ENCODE data around the gene GLYR1.

GLYR1 gene

DNA sequence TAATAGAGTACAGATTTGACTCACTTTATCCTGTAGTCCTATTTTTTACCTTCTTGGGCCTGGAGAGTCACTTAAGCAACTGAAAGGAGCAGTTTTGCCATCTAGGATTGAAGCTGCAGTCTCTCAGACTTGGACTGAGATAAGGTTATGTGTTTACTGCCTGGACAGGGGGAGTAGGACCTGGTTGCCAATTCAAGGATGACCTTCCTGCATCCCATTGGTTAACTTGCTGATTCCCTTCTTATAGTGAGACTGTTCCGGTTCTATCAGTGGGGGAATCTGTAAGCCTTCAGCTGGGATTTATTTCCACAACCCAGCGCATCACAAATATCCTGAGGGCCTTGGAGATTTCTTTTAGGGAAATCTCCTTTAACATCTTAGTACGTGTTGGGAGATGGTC is 3.1 kb upstream of the GLYR1 start (continued):
- TF ChIP-seq ZFP41 (tag by site-specific recombination; IDR thresholded peaks at IDR 0.05; ENCODE audit: borderline replicate concordance) = no peak
- TF ChIP-seq ELK4 (IDR thresholded peaks at IDR 0.05; ENCODE audit: borderline replicate concordance, low read depth, low read length) = no peak

DNA sequence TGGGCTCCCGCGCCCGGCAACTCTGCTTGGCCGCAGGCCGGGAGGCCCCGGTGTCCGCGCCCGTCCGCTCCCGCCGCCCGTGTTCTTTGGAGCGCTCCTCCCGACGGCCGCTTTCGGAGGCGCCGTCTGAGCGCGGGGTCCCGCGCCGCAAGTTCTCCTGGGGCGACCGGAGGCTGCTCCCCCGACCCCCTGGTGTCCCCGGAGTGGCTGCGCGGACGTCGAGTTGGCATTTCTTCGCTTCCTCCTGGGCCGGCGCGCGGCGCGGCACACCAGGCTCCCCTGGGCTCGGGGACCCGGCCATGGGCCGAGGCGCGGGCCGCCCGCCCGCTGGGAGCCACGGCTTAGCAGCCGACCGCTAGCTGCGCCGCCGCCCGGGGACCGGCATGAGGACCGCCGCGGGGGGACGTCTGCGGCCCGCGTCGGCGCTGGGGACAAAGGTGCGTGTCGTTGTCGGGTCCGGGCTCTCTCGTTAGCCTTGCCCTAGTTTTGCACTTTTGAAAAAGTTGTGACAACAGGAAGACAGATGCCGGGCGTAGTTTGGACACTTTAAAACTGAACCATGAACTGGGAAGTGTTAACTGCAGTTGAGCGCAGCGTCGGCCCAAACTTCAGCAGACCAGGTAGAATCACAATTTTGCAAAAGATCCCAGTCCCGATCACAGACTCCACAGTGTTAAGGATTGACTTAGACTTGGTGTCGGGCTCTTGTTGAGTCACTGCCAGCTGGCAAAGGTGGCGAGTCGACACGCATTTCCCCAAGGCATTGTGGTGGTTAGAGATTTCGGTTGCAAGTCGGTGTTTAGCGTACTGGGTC is 893 bp upstream of the GLYR1 start:
- H3K27ac ChIP-seq (ENCODE audit: extremely low read depth, low read depth, low read length) = peak overlapping the region; percentile 78
- POLR2A ChIA-PET = interaction anchor here (0.9 to 2.8 kb wide), 8 partner anchors 14 to 114 kb away, joined by 3 to 8 read pairs (median 4); partner anchors contain the start of genes ANKS3, DNAAF8, ROGDI and SEC14L5
- CTCF ChIA-PET = interaction anchor here (1.0 kb wide), 1 partner anchor 108 kb away, joined by 3 read pairs; no protein-coding TSS in a partner anchor
- TF ChIP-seq, protein P1, sequence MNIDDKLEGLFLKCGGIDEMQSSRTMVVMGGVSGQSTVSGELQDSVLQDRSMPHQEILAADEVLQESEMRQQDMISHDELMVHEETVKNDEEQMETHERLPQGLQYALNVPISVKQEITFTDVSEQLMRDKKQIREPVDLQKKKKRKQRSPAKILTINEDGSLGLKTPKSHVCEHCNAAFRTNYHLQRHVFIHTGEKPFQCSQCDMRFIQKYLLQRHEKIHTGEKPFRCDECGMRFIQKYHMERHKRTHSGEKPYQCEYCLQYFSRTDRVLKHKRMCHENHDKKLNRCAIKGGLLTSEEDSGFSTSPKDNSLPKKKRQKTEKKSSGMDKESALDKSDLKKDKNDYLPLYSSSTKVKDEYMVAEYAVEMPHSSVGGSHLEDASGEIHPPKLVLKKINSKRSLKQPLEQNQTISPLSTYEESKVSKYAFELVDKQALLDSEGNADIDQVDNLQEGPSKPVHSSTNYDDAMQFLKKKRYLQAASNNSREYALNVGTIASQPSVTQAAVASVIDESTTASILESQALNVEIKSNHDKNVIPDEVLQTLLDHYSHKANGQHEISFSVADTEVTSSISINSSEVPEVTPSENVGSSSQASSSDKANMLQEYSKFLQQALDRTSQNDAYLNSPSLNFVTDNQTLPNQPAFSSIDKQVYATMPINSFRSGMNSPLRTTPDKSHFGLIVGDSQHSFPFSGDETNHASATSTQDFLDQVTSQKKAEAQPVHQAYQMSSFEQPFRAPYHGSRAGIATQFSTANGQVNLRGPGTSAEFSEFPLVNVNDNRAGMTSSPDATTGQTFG (tag by site-specific recombination; IDR thresholded peaks at IDR 0.05; ENCODE audit: borderline replicate concordance) = no peak
- TF ChIP-seq ZBTB7A (tag by site-specific recombination; IDR thresholded peaks at IDR 0.05; ENCODE audit: low read depth) (no peak), YY1 (tag by site-specific recombination; IDR thresholded peaks at IDR 0.05) (no peak), ZXDB (tag by site-specific recombination; IDR thresholded peaks at IDR 0.05) (no peak), SALL2 (tag by site-specific recombination; IDR thresholded peaks at IDR 0.05; ENCODE audit: borderline replicate concordance) (no peak), ZIC2 (tag by site-specific recombination; IDR thresholded peaks at IDR 0.05) (peak; percentile 65), PRDM6 (tag by site-specific recombination; IDR thresholded peaks at IDR 0.05) (no peak), HOXC10 (CRISPR knock-in tag; IDR thresholded peaks at IDR 0.05) (no peak), ZNF548 (tag by site-specific recombination; IDR thresholded peaks at IDR 0.05) (no peak), TRIM28 (IDR thresholded peaks at IDR 0.05; ENCODE audit: borderline replicate concordance, low read length) (no peak), KLF16 (tag by site-specific recombination; IDR thresholded peaks at IDR 0.05) (no peak), HOXA7 (CRISPR knock-in tag; IDR thresholded peaks at IDR 0.05; ENCODE audit: borderline replicate concordance) (no peak), ZNF776 (tag by site-specific recombination; IDR thresholded peaks at IDR 0.05; ENCODE audit: borderline replicate concordance) (no peak), KLF1 (tag by site-specific recombination; IDR thresholded peaks at IDR 0.05) (no peak), MZF1 (tag by site-specific recombination; IDR thresholded peaks at IDR 0.05; ENCODE audit: borderline replicate concordance) (no peak), ZNF837 (tag by site-specific recombination; IDR thresholded peaks at IDR 0.05) (no peak), KLF9 (tag by site-specific recombination; IDR thresholded peaks at IDR 0.05; ENCODE audit: low read depth) (no peak), MYNN (tag by site-specific recombination; IDR thresholded peaks at IDR 0.05; ENCODE audit: borderline replicate concordance) (no peak), ZNF266 (tag by site-specific recombination; IDR thresholded peaks at IDR 0.05; ENCODE audit: low read depth) (no peak), ZNF677 (tag by site-specific recombination; IDR thresholded peaks at IDR 0.05) (no peak), ZNF132 (tag by site-specific recombination; IDR thresholded peaks at IDR 0.05; ENCODE audit: borderline replicate concordance) (no peak), ZSCAN23 (tag by site-specific recombination; IDR thresholded peaks at IDR 0.05) (no peak), ZNF777 (tag by site-specific recombination; IDR thresholded peaks at IDR 0.05; ENCODE audit: borderline replicate concordance) (no peak)
- TF ChIP-seq, protein P2, sequence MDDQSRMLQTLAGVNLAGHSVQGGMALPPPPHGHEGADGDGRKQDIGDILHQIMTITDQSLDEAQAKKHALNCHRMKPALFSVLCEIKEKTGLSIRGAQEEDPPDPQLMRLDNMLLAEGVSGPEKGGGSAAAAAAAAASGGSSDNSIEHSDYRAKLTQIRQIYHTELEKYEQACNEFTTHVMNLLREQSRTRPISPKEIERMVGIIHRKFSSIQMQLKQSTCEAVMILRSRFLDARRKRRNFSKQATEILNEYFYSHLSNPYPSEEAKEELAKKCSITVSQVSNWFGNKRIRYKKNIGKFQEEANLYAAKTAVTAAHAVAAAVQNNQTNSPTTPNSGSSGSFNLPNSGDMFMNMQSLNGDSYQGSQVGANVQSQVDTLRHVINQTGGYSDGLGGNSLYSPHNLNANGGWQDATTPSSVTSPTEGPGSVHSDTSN (CRISPR knock-in tag; IDR thresholded peaks at IDR 0.05) = no peak
- TF ChIP-seq, protein P3, sequence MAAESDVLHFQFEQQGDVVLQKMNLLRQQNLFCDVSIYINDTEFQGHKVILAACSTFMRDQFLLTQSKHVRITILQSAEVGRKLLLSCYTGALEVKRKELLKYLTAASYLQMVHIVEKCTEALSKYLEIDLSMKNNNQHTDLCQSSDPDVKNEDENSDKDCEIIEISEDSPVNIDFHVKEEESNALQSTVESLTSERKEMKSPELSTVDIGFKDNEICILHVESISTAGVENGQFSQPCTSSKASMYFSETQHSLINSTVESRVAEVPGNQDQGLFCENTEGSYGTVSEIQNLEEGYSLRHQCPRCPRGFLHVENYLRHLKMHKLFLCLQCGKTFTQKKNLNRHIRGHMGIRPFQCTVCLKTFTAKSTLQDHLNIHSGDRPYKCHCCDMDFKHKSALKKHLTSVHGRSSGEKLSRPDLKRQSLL (tag by site-specific recombination; IDR thresholded peaks at IDR 0.05) = no peak

More for the DNA sequence above, 893 bp upstream of the GLYR1 start:
- H3K9me3 ChIP-seq (ENCODE audit: control insufficient read depth, insufficient read depth, low read depth, low read length) = no peaks in the 10 kb centered on the region
- peaks cover 12 to 30% of the 10 kb centered on the region in 2 experiments for H3K36me3 ChIP-seq (ENCODE audit: control insufficient read depth in 2 of 2, insufficient read depth in 1 of 2, low read length in 2 of 2)
- H3K4me3 ChIP-seq (ENCODE audit: low read depth, low read length) = peak overlapping the region; percentile 79
- H3K4me1 ChIP-seq (ENCODE audit: control insufficient read depth, insufficient read depth, low read length) = peaks cover 11% of the 10 kb centered on the region
